Fibroblast of lung (primary cell): Measurements from ENCODE around the gene MED31. TPM values are rescaled to one million over a fixed set of nuclear protein-coding genes. Genes with fewer than 3 reads are reported as not detected.
"Not testable (repeated sequence)": the region's sequence is repeated elsewhere in the genome, so short reads cannot be mapped to it uniquely, and the experiment has no call there.

Experiments
- DNase-seq, 2 donors: peaks; one replicate each; pipeline versions ENCODE4 v3.0.0 to v3.0.0-alpha.2; 2010; ENCODE audit warnings: low read depth in 2 of 2
- H2AFZ ChIP-seq: 2 replicates; pipeline ENCODE4 v1.5.1; 2012; ENCODE audit warnings: low read length, control low read depth, inconsistent platforms
- H3K27ac ChIP-seq: 2 replicates; pipeline ENCODE4 v1.5.1; 2011; ENCODE audit warnings: low read length, control low read depth; ENCODE audit not compliant: insufficient read depth
- H3K27me3 ChIP-seq: 2 replicates; pipeline ENCODE4 v1.5.1; 2011; ENCODE audit warnings: mild to moderate bottlenecking, low read length; ENCODE audit not compliant: control insufficient read depth, insufficient read depth
- H3K36me3 ChIP-seq: 2 replicates; pipeline ENCODE4 v1.5.1; 2011; ENCODE audit warnings: low read length; ENCODE audit not compliant: control insufficient read depth, insufficient read depth
- H3K4me1 ChIP-seq: 2 replicates; pipeline ENCODE4 v1.5.1; 2011; ENCODE audit warnings: low read length; ENCODE audit not compliant: control insufficient read depth, insufficient read depth; ENCODE audit errors: extremely low read depth
- H3K4me2 ChIP-seq: 2 replicates; pipeline ENCODE4 v1.5.1; 2011; ENCODE audit warnings: low read length, control low read depth; ENCODE audit not compliant: insufficient read depth; ENCODE audit errors: extremely low read depth
- H3K4me3 ChIP-seq, 4 experiments: fragments of 200-600 bp in 1 of 4; sonication (generic) in 1 of 4; replicated peaks in 1 of 4; 2 replicates each; pipeline ENCODE4 v1.5.1; 2011 to 2016; ENCODE audit warnings: low read length in 4 of 4, low read depth in 3 of 4, mild to moderate bottlenecking in 3 of 4, control low read depth in 2 of 4, inconsistent platforms in 1 of 4, mixed read lengths in 1 of 4; ENCODE audit not compliant: insufficient read depth in 1 of 4; ENCODE audit errors: control extremely low read depth in 1 of 4
- H3K79me2 ChIP-seq: 2 replicates; pipeline ENCODE4 v1.5.1; 2012; ENCODE audit warnings: mild to moderate bottlenecking, low read length, inconsistent platforms; ENCODE audit not compliant: control insufficient read depth, insufficient read depth
- H3K9ac ChIP-seq: 2 replicates; pipeline ENCODE4 v1.5.1; 2011; ENCODE audit warnings: mild to moderate bottlenecking, low read length, control low read depth; ENCODE audit not compliant: insufficient read depth
- H3K9me3 ChIP-seq: 2 replicates; pipeline ENCODE4 v1.5.1; 2012; ENCODE audit warnings: low read depth, low read length; ENCODE audit not compliant: control insufficient read depth, insufficient read depth
- H4K20me1 ChIP-seq: 2 replicates; pipeline ENCODE4 v1.5.1; 2011; ENCODE audit warnings: low read length; ENCODE audit not compliant: control insufficient read depth, insufficient read depth; ENCODE audit errors: extremely low read depth
- EZH2 ChIP-seq: IDR thresholded peaks from 2 replicates; pipeline ENCODE4 v1.5.1; 2012; ENCODE audit warnings: low read length, control low read depth, mild to moderate bottlenecking; ENCODE audit errors: missing control alignments
- polyA plus RNA-seq, 2 donors: library from polyadenylated mRNA; depleted of rRNA in 1 of 2; stranded (reverse) in 1 of 2; unstranded in 1 of 2; fragments of >200 nt; gene quantifications; 2 replicates each; pipeline ENCODE4 v1.2.1, GENCODE V29; 2011 to 2012; ENCODE audit warnings: missing spikeins in 1 of 2
- total RNA-seq: library from RNA; depleted of rRNA; stranded (reverse); fragments of >200 nt; gene quantifications from 2 replicates; pipeline ENCODE4 v1.2.1, GENCODE V29; 2014
- TF ChIP-seq, protein P1 (sequence below), 2 donors: IDR thresholded peaks in 1 of 2; conservative IDR thresholded peaks in 1 of 2; 1 replicate in 1 of 2; 2 replicates in 1 of 2; pipeline ENCODE4 v1.5.1; 2011 to 2012; ENCODE audit warnings: low read length in 2 of 2, control low read depth in 1 of 2, inconsistent platforms in 1 of 2, low read depth in 1 of 2, mild to moderate bottlenecking in 1 of 2

Gene MED31
- total and polyA plus RNA-seq, 2 donors (not counting 1 experiment from before 2014, with no cell fraction given) = 10.6 to 17.0 TPM

DNA sequence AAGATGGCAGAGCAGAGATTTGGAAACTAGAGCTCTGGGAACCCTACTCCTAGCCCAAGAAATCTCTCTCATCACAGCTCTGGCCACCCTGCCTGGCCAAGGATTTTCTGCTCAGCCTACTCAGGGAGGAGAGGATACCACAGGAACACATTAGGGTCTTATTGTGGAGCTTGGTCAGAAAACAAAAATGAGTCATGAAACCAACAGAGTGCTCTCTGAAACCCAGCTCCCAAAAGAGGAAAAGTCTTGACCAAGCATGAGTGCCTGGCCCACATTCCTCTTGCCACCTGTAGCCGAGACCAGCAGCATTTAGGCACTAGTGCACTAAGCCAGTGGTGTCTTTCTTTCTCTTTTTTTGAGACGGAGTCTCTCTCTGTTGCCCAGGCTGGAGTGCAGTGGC lies 43.6 kb upstream of the MED31 start:
- H3K27ac ChIP-seq = no peak overlapping the region
- DNase-seq = no peak
- no peaks in the 10 kb centered on the region for H4K20me1 ChIP-seq
- no peaks in the 10 kb centered on the region for H3K36me3 ChIP-seq
- H3K27me3 ChIP-seq = no peaks in the 10 kb centered on the region
- no peaks in the 10 kb centered on the region for H3K9me3 ChIP-seq
- TF ChIP-seq, protein P1, sequence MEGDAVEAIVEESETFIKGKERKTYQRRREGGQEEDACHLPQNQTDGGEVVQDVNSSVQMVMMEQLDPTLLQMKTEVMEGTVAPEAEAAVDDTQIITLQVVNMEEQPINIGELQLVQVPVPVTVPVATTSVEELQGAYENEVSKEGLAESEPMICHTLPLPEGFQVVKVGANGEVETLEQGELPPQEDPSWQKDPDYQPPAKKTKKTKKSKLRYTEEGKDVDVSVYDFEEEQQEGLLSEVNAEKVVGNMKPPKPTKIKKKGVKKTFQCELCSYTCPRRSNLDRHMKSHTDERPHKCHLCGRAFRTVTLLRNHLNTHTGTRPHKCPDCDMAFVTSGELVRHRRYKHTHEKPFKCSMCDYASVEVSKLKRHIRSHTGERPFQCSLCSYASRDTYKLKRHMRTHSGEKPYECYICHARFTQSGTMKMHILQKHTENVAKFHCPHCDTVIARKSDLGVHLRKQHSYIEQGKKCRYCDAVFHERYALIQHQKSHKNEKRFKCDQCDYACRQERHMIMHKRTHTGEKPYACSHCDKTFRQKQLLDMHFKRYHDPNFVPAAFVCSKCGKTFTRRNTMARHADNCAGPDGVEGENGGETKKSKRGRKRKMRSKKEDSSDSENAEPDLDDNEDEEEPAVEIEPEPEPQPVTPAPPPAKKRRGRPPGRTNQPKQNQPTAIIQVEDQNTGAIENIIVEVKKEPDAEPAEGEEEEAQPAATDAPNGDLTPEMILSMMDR (conservative IDR thresholded peaks at IDR 0.05 in 1 of 2, IDR thresholded peaks at IDR 0.05 in 1 of 2; ENCODE audit: low read depth in 1 of 2, low read length in 2 of 2) = no peak
- no peak for TF ChIP-seq EZH2
- no peaks in the 10 kb centered on the region for H3K4me1 ChIP-seq
- no peak overlapping the region for H3K4me2 ChIP-seq
- no peak overlapping the region for H3K4me3 ChIP-seq
- H3K79me2 ChIP-seq = no peaks in the 10 kb centered on the region
- no peak overlapping the region for H3K9ac ChIP-seq
- H2AFZ ChIP-seq = no peak overlapping the region

DNA sequence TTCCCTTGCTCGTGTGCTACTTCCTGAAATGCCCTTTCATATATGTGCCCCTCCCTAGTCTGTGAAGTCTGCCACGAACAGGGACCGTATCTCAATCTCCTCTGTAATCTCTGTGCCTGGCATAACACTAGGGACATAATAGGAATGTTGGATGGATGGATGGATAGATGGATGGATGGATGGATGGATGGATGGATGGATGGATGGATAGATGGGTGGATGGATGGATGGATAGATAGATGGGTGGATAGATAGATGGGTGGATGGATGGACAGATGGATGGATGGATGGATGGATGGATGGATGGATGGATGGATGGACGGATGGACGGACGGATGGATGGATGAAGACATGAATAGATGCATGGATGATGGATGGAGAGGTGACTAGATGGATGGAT lies 40.6 kb upstream of the MED31 start:
- not testable (repeated sequence) for H3K79me2 ChIP-seq, H3K27me3 ChIP-seq, DNase-seq

DNA sequence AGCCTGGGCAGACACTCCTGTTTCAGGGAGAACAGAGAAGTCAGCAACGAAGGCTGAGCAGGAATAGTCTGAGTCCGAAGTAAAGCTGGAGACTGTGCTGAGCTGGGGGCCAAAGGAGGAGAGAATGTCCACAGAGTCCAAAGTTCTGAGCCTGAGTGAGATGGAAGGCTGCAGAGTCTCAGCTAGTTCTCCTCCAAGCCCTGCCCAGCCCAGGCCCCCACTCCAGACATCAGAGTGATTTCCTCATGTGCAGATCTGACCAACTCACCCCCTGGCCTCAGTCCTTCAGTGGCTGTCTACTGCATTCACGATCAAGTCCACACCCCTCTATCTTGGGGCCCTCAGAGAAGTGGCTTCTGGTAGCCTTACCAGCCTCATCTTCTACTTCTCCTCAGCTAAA lies 40.1 kb upstream of the MED31 start:
- no peaks in the 10 kb centered on the region for H3K36me3 ChIP-seq
- H2AFZ ChIP-seq = no peak overlapping the region
- no peaks in the 10 kb centered on the region for H3K9me3 ChIP-seq
- H3K27me3 ChIP-seq = no peaks in the 10 kb centered on the region
- no peak overlapping the region for H3K27ac ChIP-seq
- H4K20me1 ChIP-seq = no peaks in the 10 kb centered on the region
- no peaks in the 10 kb centered on the region for H3K79me2 ChIP-seq
- no peaks in the 10 kb centered on the region for H3K4me1 ChIP-seq
- no peak overlapping the region for H3K4me3 ChIP-seq
- no peak overlapping the region for H3K9ac ChIP-seq
- no peak for TF ChIP-seq EZH2
- TF ChIP-seq, protein P1 (conservative IDR thresholded peaks at IDR 0.05 in 1 of 2, IDR thresholded peaks at IDR 0.05 in 1 of 2; ENCODE audit: low read depth in 1 of 2, low read length in 2 of 2) = no peak
- H3K4me2 ChIP-seq = no peak overlapping the region
- DNase-seq = no peak

More for the DNA sequence above, 40.6 kb upstream of the MED31 start:
- not testable (repeated sequence) for H3K4me1 ChIP-seq, H3K9me3 ChIP-seq, H3K36me3 ChIP-seq, H3K4me3 ChIP-seq, H3K9ac ChIP-seq, H3K4me2 ChIP-seq, H2AFZ ChIP-seq, H4K20me1 ChIP-seq, H3K27ac ChIP-seq
